A549 (cell line): Measurements from ENCODE around the gene RCBTB2. TPM values are rescaled to one million over a fixed set of nuclear protein-coding genes. Genes with fewer than 3 reads are reported as not detected.

Experiments
- ATAC-seq, 2 experiments: fragments of 200-7000 bp in 1 of 2; fragments of >200 bp in 1 of 2; cut with Nextera tagmentation in 1 of 2; cut with Tn5 transposase in 1 of 2; 3 replicates each; pipeline versions ENCODE4 v1.8.0 to v1.9.1; 2018 to 2020; ENCODE audit warnings: mild to moderate bottlenecking in 1 of 2, moderate library complexity in 1 of 2
- CTCF ChIA-PET: fragments of 300-600 bp; sonication (Branson Sonifier 250); formaldehyde crosslinking; extraction: SDS; loops from one replicate; lab custom pipeline; 2021; ENCODE audit warnings: antibody characterized with exemption, inconsistent platforms; lab: Yijun Ruan, JAX
- POLR2A ChIA-PET: fragments of 350-600 bp; formaldehyde crosslinking; extraction: SDS; loops from one replicate; lab custom pipeline; 2021; ENCODE audit warnings: antibody characterized with exemption, inconsistent platforms; lab: Yijun Ruan, JAX
- DNase-seq, 2 experiments: peaks; one replicate each; pipeline versions ENCODE4 v3.0.0 to v3.0.0-alpha.2; 2011 to 2016; ENCODE audit warnings: low read depth in 1 of 2, low spot score in 1 of 2
- FAIRE-seq: peaks from 2 replicates; lab custom pipeline; 2011; peaks lifted over from hg19 to GRCh38; lab: Jason Lieb, UNC
- H3K27ac ChIP-seq, 2 experiments: fragments of >200 bp; sonication (Bioruptor Twin); formaldehyde crosslinking; 3 replicates each; pipeline ENCODE4 v1.5.1; 2016 to 2017
- H3K4me1 ChIP-seq: fragments of >200 bp; sonication (Bioruptor Twin); formaldehyde crosslinking; 3 replicates; pipeline ENCODE4 v1.6.1; 2016
- H3K4me2 ChIP-seq: fragments of >200 bp; sonication (Bioruptor Twin); formaldehyde crosslinking; 3 replicates; pipeline ENCODE4 v1.6.1; 2016
- H3K4me3 ChIP-seq: fragments of >200 bp; sonication (Bioruptor Twin); formaldehyde crosslinking; 3 replicates; pipeline ENCODE4 v1.5.1; 2016
- H3K9me3 ChIP-seq: fragments of >200 bp; sonication (Bioruptor Twin); formaldehyde crosslinking; 3 replicates; pipeline ENCODE4 v1.6.1; 2016
- CBX8 ChIP-seq: fragments of 200-600 bp; sonication (generic); IDR thresholded peaks from 2 replicates; pipeline ENCODE4 v1.6.1; 2016
- CHD2 ChIP-seq: fragments of 150-350 bp; IDR thresholded peaks from 2 replicates; pipeline ENCODE4 v1.6.1; 2014; ENCODE audit warnings: low read length; ENCODE audit not compliant: partially characterized antibody
- CTCF ChIP-seq: fragments of >200 bp; sonication (Bioruptor Twin); formaldehyde crosslinking; IDR thresholded peaks from 3 replicates; pipeline ENCODE4 v1.5.1; 2016
- EHF ChIP-seq: fragments of 250-450 bp; sonication (Bioruptor Pico); IDR thresholded peaks from 2 replicates; pipeline ENCODE4 v1.5.0; 2020; ENCODE audit warnings: mild to moderate bottlenecking
- ELK1 ChIP-seq: fragments of 150-350 bp; IDR thresholded peaks from 2 replicates; pipeline ENCODE4 v1.6.1; 2014; ENCODE audit warnings: low read depth, mild to moderate bottlenecking, low read length
- EP300 ChIP-seq, 2 experiments: fragments of >200 bp; sonication (Bioruptor Twin); formaldehyde crosslinking; IDR thresholded peaks; 2 replicates in 1 of 2; 3 replicates in 1 of 2; pipeline ENCODE4 v1.6.1; 2016 to 2017
- FOSL2 ChIP-seq, 2 experiments: fragments of 450-650 bp in 1 of 2; fragments of >200 bp in 1 of 2; sonication (Bioruptor Twin) in 1 of 2; formaldehyde crosslinking; IDR thresholded peaks; 2 replicates each; pipeline versions ENCODE4 v1.5.0 to v1.6.1; 2016 to 2020; ENCODE audit warnings: mild to moderate bottlenecking in 1 of 2, moderate library complexity in 1 of 2
- HMGXB4 ChIP-seq: fragments of 250-450 bp; sonication (Bioruptor Pico); IDR thresholded peaks from 2 replicates; pipeline ENCODE4 v1.5.0; 2021; ENCODE audit warnings: mild to moderate bottlenecking, moderate library complexity, borderline replicate concordance
- HOXB5 ChIP-seq: fragments of 250-450 bp; sonication (Bioruptor Pico); IDR thresholded peaks from 2 replicates; pipeline ENCODE4 v1.5.0; 2020; ENCODE audit warnings: mild to moderate bottlenecking, moderate library complexity
- JUN ChIP-seq, 2 experiments: fragments of >200 bp; sonication (Bioruptor Twin); formaldehyde crosslinking; IDR thresholded peaks; 2 replicates in 1 of 2; 3 replicates in 1 of 2; pipeline ENCODE4 v1.6.1; 2016 to 2017
- KDM5A ChIP-seq: fragments of 200-600 bp; sonication (generic); IDR thresholded peaks from 2 replicates; pipeline ENCODE4 v1.6.1; 2016; ENCODE audit warnings: antibody characterized with exemption, mild to moderate bottlenecking
- MAFK ChIP-seq: fragments of 450-650 bp; IDR thresholded peaks from 2 replicates; pipeline ENCODE4 v1.6.1; 2014; ENCODE audit not compliant: partially characterized antibody
- MAX ChIP-seq: IDR thresholded peaks from 2 replicates; pipeline ENCODE4 v1.6.1; 2012
- MAZ ChIP-seq: fragments of 150-350 bp; IDR thresholded peaks from 2 replicates; pipeline ENCODE4 v1.6.1; 2014; ENCODE audit warnings: antibody characterized with exemption, low read depth, low read length, borderline replicate concordance
- PHF8 ChIP-seq: fragments of 200-600 bp; sonication (generic); IDR thresholded peaks from 2 replicates; pipeline ENCODE4 v1.6.1; 2016; ENCODE audit warnings: low read depth, mild to moderate bottlenecking, antibody characterized with exemption, moderate library complexity, borderline replicate concordance
- POLR2A ChIP-seq: IDR thresholded peaks from 2 replicates; pipeline ENCODE4 v1.6.1; 2012; ENCODE audit warnings: mild to moderate bottlenecking, low read length
- RNF2 ChIP-seq: fragments of 200-600 bp; sonication (generic); IDR thresholded peaks from 2 replicates; pipeline ENCODE4 v1.6.1; 2016; ENCODE audit warnings: low read depth, mild to moderate bottlenecking, antibody characterized with exemption, moderate library complexity, borderline replicate concordance
- SMC3 ChIP-seq: fragments of >200 bp; sonication (Bioruptor Twin); formaldehyde crosslinking; IDR thresholded peaks from 3 replicates; pipeline ENCODE4 v1.6.1; 2018; ENCODE audit warnings: inconsistent platforms
- TP53 ChIP-seq: fragments of 250-450 bp; sonication (Bioruptor Pico); IDR thresholded peaks from 2 replicates; pipeline ENCODE4 v1.5.0; 2021; ENCODE audit warnings: mild to moderate bottlenecking, moderate library complexity
- ZC3H11A ChIP-seq: fragments of 450-650 bp; IDR thresholded peaks from 2 replicates; pipeline ENCODE4 v1.6.1; 2014; ENCODE audit warnings: antibody characterized with exemption, mild to moderate bottlenecking
- ZFP36 ChIP-seq: fragments of 450-650 bp; IDR thresholded peaks from 2 replicates; pipeline ENCODE4 v1.6.1; 2014; ENCODE audit warnings: borderline replicate concordance; ENCODE audit not compliant: partially characterized antibody
- ZSCAN20 ChIP-seq: fragments of 250-450 bp; sonication (Bioruptor Pico); IDR thresholded peaks from 2 replicates; pipeline ENCODE4 v1.8.0; 2022; ENCODE audit warnings: mild to moderate bottlenecking, moderate library complexity
- WGBS: methylation state at CpG from one replicate; pipeline ENCODE4 v1.1.6; 2017; ENCODE audit errors: missing lambda C conversion rate; 5-methylcytosine and 5-hydroxymethylcytosine counted together
- polyA plus RNA-seq, 4 experiments: library from polyadenylated mRNA; depleted of rRNA in 3 of 4; stranded (reverse); fragments of >200 nt; fragmentation: RNase III in 1 of 4; extraction: RNeasy Plus Mini Kit Qiagen cat#74134 plus additional on column Dnase treatment in 1 of 4; gene quantifications; 2 replicates in 3 of 4; 3 replicates in 1 of 4; pipeline ENCODE4 v1.2.3, GENCODE V29; 2011 to 2017

Gene RCBTB2
- polyA plus RNA-seq, 2 of the 4 experiments (the other 2 are of a cell fraction): 1.1 to 2.0 TPM

GRCh38 chr13:48542138-48542537, 9.3 kb upstream of the RCBTB2 start:
- Histone ChIP-seq H3K4me1 (no peaks in the 10 kb centered on the region), H3K9me3 (no peaks in the 10 kb centered on the region), H3K4me3 (no peak overlapping the region), H3K4me2 (no peak overlapping the region)
- no peak for FAIRE-seq
- ATAC-seq: no peak
- POLR2A ChIA-PET: interaction anchor here (1.9 kb wide), 1 partner anchor 10 kb away, joined by 14 read pairs; no protein-coding TSS in a partner anchor
- 79% methylated on average over 4 of the region's 4 CpGs for WGBS
- TF ChIP-seq SMC3 (no peak), MAX (no peak)
- TF ChIP-seq, all 56 proteins: peak for 0
- no peak overlapping the region for H3K27ac ChIP-seq
- CTCF ChIA-PET: interaction anchor here (1.7 kb wide), 1 partner anchor 9 kb away, joined by 6 read pairs; the partner anchor contains the start of gene RCBTB2
- DNase-seq: no peak

GRCh38 chr13:48539550-48539949, 6.7 kb upstream of the RCBTB2 start:
- CTCF ChIA-PET: no interaction called here
- TF ChIP-seq EHF (CRISPR knock-in tag) (no peak), EP300 (IDR thresholded peaks at IDR 0.05) (no peak), JUN (IDR thresholded peaks at IDR 0.05) (no peak), CTCF (no peak), ZFP36 (no peak), POLR2A (no peak), KDM5A (no peak), PHF8 (no peak), ELK1 (no peak), MAFK (no peak), MAX (no peak), RNF2 (no peak), CBX8 (no peak), TP53 (CRISPR knock-in tag) (no peak), CHD2 (no peak), MAZ (no peak)
- TF ChIP-seq, all 56 proteins: peak for 0
- FAIRE-seq: no peak
- no peak for ATAC-seq
- POLR2A ChIA-PET: no interaction called here
- no peak overlapping the region for H3K4me3 ChIP-seq
- no peak overlapping the region for H3K4me2 ChIP-seq
- no peaks in the 10 kb centered on the region for H3K9me3 ChIP-seq
- no peaks in the 10 kb centered on the region for H3K4me1 ChIP-seq
- no peak overlapping the region for H3K27ac ChIP-seq
- DNase-seq: no peak

- no peaks in the 10 kb centered on the region for H3K4me1 ChIP-seq
- CTCF ChIA-PET: interaction anchor here (0.9 kb wide), 1 partner anchor 19 kb away, joined by 3 read pairs; no protein-coding TSS in a partner anchor
- no peak for TF ChIP-seq MAX
- no peak for TF ChIP-seq RNF2
- no peak for TF ChIP-seq FOSL2 (IDR thresholded peaks at IDR 0.05)
- TF ChIP-seq FOSL2 (CRISPR knock-in tag; IDR thresholded peaks at IDR 0.05): no peak
- no peak for TF ChIP-seq MAFK
- no peak for TF ChIP-seq POLR2A
- TF ChIP-seq HOXB5 (CRISPR knock-in tag): no peak
- no peak for TF ChIP-seq HMGXB4 (CRISPR knock-in tag)
- TF ChIP-seq TP53 (CRISPR knock-in tag): no peak
- no peak for TF ChIP-seq ZSCAN20 (CRISPR knock-in tag)
- no peak for TF ChIP-seq SMC3
- no peak for TF ChIP-seq ZC3H11A
- no peak for TF ChIP-seq CBX8
- H3K9me3 ChIP-seq: no peaks in the 10 kb centered on the region
- H3K4me2 ChIP-seq: no peak overlapping the region
- ATAC-seq (no peak), FAIRE-seq (no peak), DNase-seq (no peak)
- POLR2A ChIA-PET: no interaction called here
- H3K27ac ChIP-seq: no peak overlapping the region
- no peak overlapping the region for H3K4me3 ChIP-seq
- 65% methylated on average over 5 of the region's 5 CpGs for WGBS
Measured at GRCh38 chr13:48536621-48537250, 3.9 kb upstream of the RCBTB2 start.
